ENCODE results near the gene DCAF15. TPM values are rescaled to one million over a fixed set of nuclear protein-coding genes. Genes with fewer than 3 reads are reported as not detected.

Gene DCAF15
- total RNA-seq, 2 experiments from 2014 or later, result 90.1 to 104 TPM

DNA sequence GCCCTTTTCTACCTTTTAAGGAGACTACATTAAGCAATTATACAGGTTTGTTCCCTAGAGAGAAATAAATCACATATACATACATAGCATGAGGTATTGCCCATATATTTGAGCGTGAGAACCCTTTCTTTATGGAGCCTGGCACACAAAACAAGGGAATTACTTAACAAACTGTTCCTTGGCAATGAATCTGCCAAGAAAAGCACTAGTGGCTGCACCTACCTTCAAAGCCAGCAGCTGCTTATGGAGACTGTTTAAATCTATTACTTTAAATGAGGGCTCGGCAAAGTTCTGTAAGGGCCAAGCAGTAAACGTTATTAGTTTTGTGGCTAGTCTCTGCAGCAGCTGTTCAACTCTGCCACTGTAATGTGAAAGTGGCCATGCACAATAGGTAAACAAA lies 46.8 kb downstream of the DCAF15 start:
- ChIA-PET POLR2A (interaction anchor here (0.7 to 0.8 kb wide), 2 partner anchors 33 to 78 kb away, joined by 3 to 4 read pairs; partner anchors contain the start of gene IL27RA), CTCF (interaction anchor here (0.7 to 1.4 kb wide), 2 partner anchors 10 to 60 kb away, joined by 4 read pairs; no protein-coding TSS in a partner anchor)
- Mint-ChIP-seq H3K4me1 (ENCODE audit: low read depth) (peaks cover 42% of the 10 kb centered on the region), H3K36me3 (ENCODE audit: low read depth) (peaks cover 36% of the 10 kb centered on the region), H3K27me3 (ENCODE audit: low read depth) (no peaks in the 10 kb centered on the region), H3K27ac (no peak overlapping the region), H3K4me3 (no peak overlapping the region), H3K9me3 (ENCODE audit: insufficient read depth) (peaks cover 7% of the 10 kb centered on the region)
- DNase-seq, result no peak
- ATAC-seq, result no peak

- peaks cover 7% of the 10 kb centered on the region for H3K9me3 Mint-ChIP-seq (ENCODE audit: insufficient read depth)
- H3K27me3 Mint-ChIP-seq (ENCODE audit: low read depth), result no peaks in the 10 kb centered on the region
- ChIA-PET POLR2A (interaction anchor here (0.7 to 1.0 kb wide), 3 partner anchors 14 to 572 kb away, joined by 3 read pairs; no protein-coding TSS in a partner anchor), CTCF (interaction anchor here (1.0 to 1.6 kb wide), 3 partner anchors 11 to 58 kb away, joined by 4 to 9 read pairs (median 4); no protein-coding TSS in a partner anchor)
- no peak overlapping the region for H3K4me3 Mint-ChIP-seq
- peak overlapping the region; percentile 97 for H3K27ac Mint-ChIP-seq
- H3K36me3 Mint-ChIP-seq (ENCODE audit: low read depth), result peaks cover 34% of the 10 kb centered on the region
- ATAC-seq, result no peak
- peaks cover 52% of the 10 kb centered on the region for H3K4me1 Mint-ChIP-seq (ENCODE audit: low read depth)
- no peak for DNase-seq
Observed at GRCh38 chr19:14000691-14001375, 48.5 kb downstream of the DCAF15 start.

DNA sequence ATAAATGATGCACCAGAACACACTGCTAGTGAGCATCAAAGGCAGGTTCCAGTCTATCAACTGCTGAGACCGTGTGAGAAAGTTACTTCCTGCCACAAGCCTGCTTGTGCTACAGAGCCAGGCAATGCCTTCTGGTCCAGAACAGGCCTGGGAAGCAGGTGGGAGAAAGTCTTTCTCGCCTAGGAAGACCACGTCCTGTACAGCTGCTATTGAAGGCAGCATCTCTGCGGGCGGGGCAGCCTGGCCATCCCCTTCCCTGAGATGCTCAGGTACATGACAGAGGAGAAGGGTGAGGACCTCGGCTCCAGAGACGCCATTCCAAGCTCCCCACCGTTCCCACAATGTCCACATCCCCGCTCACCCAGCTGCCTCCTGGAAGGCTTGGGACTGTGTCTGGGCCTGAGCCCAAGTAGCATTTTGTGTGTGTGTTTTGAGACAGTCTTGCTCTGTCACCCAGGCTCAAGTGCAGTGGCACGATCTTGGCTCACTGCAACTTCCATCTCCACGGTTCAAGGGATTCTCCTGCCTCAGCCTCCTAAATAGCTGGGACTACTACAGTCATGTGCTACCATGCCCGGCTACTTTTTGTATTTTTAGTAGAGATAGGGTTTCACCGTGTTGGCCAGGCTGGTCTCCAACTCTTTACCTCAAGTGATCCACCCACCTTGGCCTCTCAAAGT lies 50.4 kb downstream of the DCAF15 start:
- H3K4me3 Mint-ChIP-seq, result peak overlapping the region; percentile 63
- CTCF ChIA-PET, result interaction anchor here (1.2 to 2.2 kb wide), 5 partner anchors 9 to 122 kb away, joined by 4 to 6 read pairs (median 6); partner anchors contain the start of gene IL27RA
- POLR2A ChIA-PET, result interaction anchor here (1.5 to 5.9 kb wide), 5 partner anchors 10 to 49 kb away, joined by 8 to 56 read pairs (median 29); partner anchors contain the start of genes DCAF15 and IL27RA
- H3K36me3 Mint-ChIP-seq (ENCODE audit: low read depth), result peaks cover 33% of the 10 kb centered on the region
- peak overlapping the region; percentile 97 for H3K27ac Mint-ChIP-seq
- DNase-seq, result peak; percentile 61
- ATAC-seq, result no peak
- H3K9me3 Mint-ChIP-seq (ENCODE audit: insufficient read depth), result peaks cover 7% of the 10 kb centered on the region
- H3K4me1 Mint-ChIP-seq (ENCODE audit: low read depth), result peaks cover 55% of the 10 kb centered on the region
- H3K27me3 Mint-ChIP-seq (ENCODE audit: low read depth), result no peaks in the 10 kb centered on the region

GRCh38 chr19:14003251-14004055 lies 51.1 kb downstream of the DCAF15 start:
- ATAC-seq, result no peak
- H3K9me3 Mint-ChIP-seq (ENCODE audit: insufficient read depth), result peaks cover 7% of the 10 kb centered on the region
- H3K27ac Mint-ChIP-seq, result peak overlapping the region; percentile 97
- H3K4me1 Mint-ChIP-seq (ENCODE audit: low read depth), result peaks cover 58% of the 10 kb centered on the region
- CTCF ChIA-PET, result interaction anchor here (0.7 to 2.2 kb wide), 8 partner anchors 10 to 367 kb away, joined by 3 to 6 read pairs (median 4); partner anchors contain the start of gene IL27RA
- POLR2A ChIA-PET, result interaction anchor here (1.2 to 5.9 kb wide), 7 partner anchors 8 to 50 kb away, joined by 4 to 56 read pairs (median 21); partner anchors contain the start of genes DCAF15 and IL27RA
- H3K4me3 Mint-ChIP-seq, result peak overlapping the region; percentile 63
- H3K36me3 Mint-ChIP-seq (ENCODE audit: low read depth), result peaks cover 26% of the 10 kb centered on the region
- DNase-seq, result no peak
- H3K27me3 Mint-ChIP-seq (ENCODE audit: low read depth), result no peaks in the 10 kb centered on the region

GRCh38 chr19:14004619-14005348 lies 52.5 kb downstream of the DCAF15 start:
- H3K27ac Mint-ChIP-seq, result peak overlapping the region; percentile 97
- POLR2A ChIA-PET, result interaction anchor here (0.7 to 5.9 kb wide), 10 partner anchors 12 to 377 kb away, joined by 3 to 56 read pairs (median 5); partner anchors contain the start of genes DCAF15 and IL27RA
- ATAC-seq (no peak), DNase-seq (no peak)
- peak overlapping the region; percentile 66 for H3K4me3 Mint-ChIP-seq
- peaks cover 56% of the 10 kb centered on the region for H3K4me1 Mint-ChIP-seq (ENCODE audit: low read depth)
- no peaks in the 10 kb centered on the region for H3K27me3 Mint-ChIP-seq (ENCODE audit: low read depth)
- peaks cover 13% of the 10 kb centered on the region for H3K36me3 Mint-ChIP-seq (ENCODE audit: low read depth)
- CTCF ChIA-PET, result interaction anchor here (0.8 to 1.8 kb wide), 4 partner anchors 11 to 123 kb away, joined by 3 to 6 read pairs (median 4); no protein-coding TSS in a partner anchor
- no peaks in the 10 kb centered on the region for H3K9me3 Mint-ChIP-seq (ENCODE audit: insufficient read depth)

- Mint-ChIP-seq H3K27ac (peak overlapping the region; percentile 98), H3K27me3 (ENCODE audit: low read depth) (no peaks in the 10 kb centered on the region), H3K4me3 (peak overlapping the region; percentile 88), H3K9me3 (ENCODE audit: insufficient read depth) (no peaks in the 10 kb centered on the region), H3K36me3 (ENCODE audit: low read depth) (peaks cover 6% of the 10 kb centered on the region), H3K4me1 (ENCODE audit: low read depth) (peaks cover 50% of the 10 kb centered on the region)
- peak; percentile 93 for DNase-seq
- POLR2A ChIA-PET, result interaction anchor here (0.7 to 5.9 kb wide), 14 partner anchors 12 to 377 kb away, joined by 3 to 56 read pairs (median 5); partner anchors contain the start of genes DCAF15 and IL27RA
- CTCF ChIA-PET, result interaction anchor here (1.0 to 1.6 kb wide), 3 partner anchors 18 to 132 kb away, joined by 3 to 8 read pairs (median 4); partner anchors contain the start of gene IL27RA
- ATAC-seq, result peak; percentile 56
Observed at GRCh38 chr19:14005349-14006084, 53.2 kb downstream of the DCAF15 start.

DNA sequence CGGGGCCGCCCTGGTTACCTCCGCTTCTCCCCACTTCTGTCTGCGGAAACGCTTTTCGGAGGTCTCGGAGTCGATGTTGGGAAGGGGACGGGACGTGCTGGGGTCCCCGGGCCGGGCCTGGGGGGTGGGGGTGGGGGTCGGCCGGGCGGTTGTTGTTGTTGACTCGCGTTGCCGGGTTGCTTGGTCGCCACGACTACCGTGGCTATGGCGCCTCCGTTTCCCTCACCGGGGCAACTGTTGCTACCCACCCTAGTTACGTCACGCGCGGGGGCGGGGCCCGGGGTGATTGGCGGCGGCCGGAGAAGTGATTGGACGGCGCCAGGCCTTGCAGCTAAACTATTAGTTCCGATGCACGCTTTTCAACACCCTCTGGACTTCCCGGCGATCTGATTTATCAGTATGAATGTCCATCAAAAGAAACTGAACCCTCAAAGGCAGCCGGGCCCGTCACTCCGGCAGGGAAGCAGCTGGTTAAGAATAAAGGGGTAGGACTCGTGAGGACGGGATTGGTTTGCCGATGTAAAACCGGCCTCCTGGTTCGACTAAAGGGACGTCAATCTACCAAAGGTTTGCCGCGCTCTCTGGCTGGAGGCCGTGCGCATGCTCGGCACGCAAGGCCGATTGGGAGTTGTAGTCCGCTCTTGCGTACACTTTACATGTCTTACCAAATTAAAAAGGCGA lies 53.9 kb downstream of the DCAF15 start, which contains the start of gene RFX1:
Gene RFX1, minus strand, starts transcription at position 236 of the 681 bp plus-strand sequence. CDS start 12,477 bp downstream, outside the sequence.
- Mint-ChIP-seq H3K9me3 (ENCODE audit: insufficient read depth) (no peaks in the 10 kb centered on the region), H3K36me3 (ENCODE audit: low read depth) (peaks cover 3% of the 10 kb centered on the region), H3K4me3 (peak within 1 kb of the TSS; percentile 88), H3K27ac (peak within 1 kb of the TSS; percentile 98), H3K27me3 (ENCODE audit: low read depth) (no peaks in the 10 kb centered on the region), H3K4me1 (ENCODE audit: low read depth) (peaks cover 43% of the 10 kb centered on the region)
- ChIA-PET POLR2A (interaction anchor here (0.6 to 5.9 kb wide), 11 partner anchors 14 to 126 kb away, joined by 3 to 56 read pairs (median 5); partner anchors contain the start of genes DCAF15 and IL27RA), CTCF (interaction anchor here (1.0 to 2.6 kb wide), 5 partner anchors 19 to 131 kb away, joined by 3 to 11 read pairs (median 4); partner anchors contain the start of gene IL27RA)
- peak; percentile 100 for DNase-seq
- peak; percentile 80 for ATAC-seq

- ATAC-seq (peak; percentile 17), DNase-seq (no peak)
- Mint-ChIP-seq H3K27ac (peak overlapping the region; percentile 98), H3K4me1 (ENCODE audit: low read depth) (peaks cover 36% of the 10 kb centered on the region), H3K27me3 (ENCODE audit: low read depth) (no peaks in the 10 kb centered on the region), H3K36me3 (ENCODE audit: low read depth) (peaks cover 2% of the 10 kb centered on the region), H3K9me3 (ENCODE audit: insufficient read depth) (no peaks in the 10 kb centered on the region), H3K4me3 (peak overlapping the region; percentile 88)
- ChIA-PET POLR2A (interaction anchor here (0.6 to 5.9 kb wide), 10 partner anchors 14 to 126 kb away, joined by 3 to 56 read pairs (median 6); partner anchors contain the start of genes DCAF15 and IL27RA), CTCF (interaction anchor here (1.0 to 2.6 kb wide), 4 partner anchors 20 to 53 kb away, joined by 3 to 11 read pairs (median 6); partner anchors contain the start of gene IL27RA)
Observed at GRCh38 chr19:14006766-14007562, 54.7 kb downstream of the DCAF15 start.
